Measurements from ENCODE around the gene AKNA.

Gene AKNA

DNA sequence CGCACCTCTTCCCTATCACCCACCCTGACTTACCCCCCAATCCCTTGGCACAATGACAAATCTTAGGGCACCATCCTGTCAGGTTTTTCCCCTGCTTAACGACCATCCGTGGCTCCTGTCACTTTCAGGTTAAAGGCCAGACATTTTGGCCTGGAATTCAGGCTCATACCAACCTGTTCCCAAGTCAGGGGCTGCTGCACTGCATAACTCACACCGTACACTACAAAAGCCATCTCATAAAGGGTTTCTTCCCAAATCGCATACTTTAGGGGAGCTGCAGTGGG, 7.5 kb upstream of the AKNA start:
- no peak for DNase-seq (ENCODE audit: low spot score)

- no peak for DNase-seq (ENCODE audit: low spot score)
These were observed 6.9 kb upstream of the AKNA start for GRCh38 chr9:114394523-114395333.

- DNase-seq (ENCODE audit: low spot score), result no peak
These were observed 4.9 kb upstream of the AKNA start for GRCh38 chr9:114392749-114393112.

GRCh38 chr9:114390952-114391351, 3.2 kb upstream of the AKNA start:
- no peak for DNase-seq (ENCODE audit: low spot score)

- no peak for DNase-seq (ENCODE audit: low spot score)
These were observed 2.0 kb upstream of the AKNA start for GRCh38 chr9:114389612-114390368.

GRCh38 chr9:114388764-114389375, 1.1 kb upstream of the AKNA start:
- DNase-seq (ENCODE audit: low spot score), result no peak

DNA sequence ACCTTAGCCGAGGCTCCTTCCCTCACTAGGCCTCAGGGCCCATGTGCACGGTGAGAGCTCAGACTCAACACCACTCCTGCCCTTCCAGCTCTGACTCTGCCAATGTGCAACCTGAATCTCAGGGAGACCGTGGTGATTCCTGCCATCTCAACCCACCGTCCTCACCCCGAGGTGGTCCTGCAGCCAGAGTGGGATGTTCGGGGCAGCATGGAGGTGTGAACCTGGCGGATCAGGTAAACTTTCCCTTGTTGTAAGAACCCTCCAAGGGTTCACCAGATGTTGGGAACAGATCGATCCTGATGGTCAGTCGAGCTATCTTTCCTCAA, 538 bp upstream of the AKNA start:
- DNase-seq (ENCODE audit: low spot score), result no peak

DNA sequence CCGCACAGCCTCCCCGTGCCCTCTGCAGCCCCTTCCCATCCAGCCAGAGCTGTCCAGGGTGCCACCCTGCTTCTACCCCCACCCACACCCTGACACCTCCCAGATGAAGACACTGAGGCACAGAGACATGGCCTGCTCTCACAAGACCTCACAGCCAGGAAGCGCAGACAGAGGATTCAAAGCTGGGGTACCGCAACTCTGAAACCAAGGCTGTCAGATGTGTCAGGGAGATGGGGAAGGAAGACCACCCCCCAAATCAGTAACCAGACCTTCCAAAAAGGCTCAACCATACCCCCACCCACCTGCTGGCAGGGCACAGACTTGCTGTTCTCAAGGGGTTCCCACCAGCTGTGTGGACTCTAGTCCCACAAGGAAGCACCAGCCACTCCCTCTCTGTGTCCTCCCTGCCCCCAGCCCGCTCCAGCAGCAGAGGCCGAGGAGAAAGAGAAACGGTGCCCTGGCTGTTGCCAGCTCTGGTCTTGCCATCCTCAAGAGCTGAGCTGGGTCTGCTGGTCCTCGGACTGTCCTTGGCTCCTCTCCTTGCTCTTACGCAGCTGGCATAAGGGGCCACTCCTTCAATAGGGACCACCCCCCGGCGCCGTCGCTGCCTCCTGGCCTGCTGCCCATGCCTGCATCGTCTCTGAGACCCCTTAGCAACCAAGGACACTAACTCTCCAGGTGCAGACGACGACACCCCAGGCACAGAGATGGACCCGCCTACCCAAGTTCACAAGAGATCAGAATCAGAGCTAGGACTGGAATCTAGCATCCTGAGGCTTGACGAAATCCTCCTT, 699 bp downstream of the AKNA start:
- DNase-seq (ENCODE audit: low spot score), result no peak

DNA sequence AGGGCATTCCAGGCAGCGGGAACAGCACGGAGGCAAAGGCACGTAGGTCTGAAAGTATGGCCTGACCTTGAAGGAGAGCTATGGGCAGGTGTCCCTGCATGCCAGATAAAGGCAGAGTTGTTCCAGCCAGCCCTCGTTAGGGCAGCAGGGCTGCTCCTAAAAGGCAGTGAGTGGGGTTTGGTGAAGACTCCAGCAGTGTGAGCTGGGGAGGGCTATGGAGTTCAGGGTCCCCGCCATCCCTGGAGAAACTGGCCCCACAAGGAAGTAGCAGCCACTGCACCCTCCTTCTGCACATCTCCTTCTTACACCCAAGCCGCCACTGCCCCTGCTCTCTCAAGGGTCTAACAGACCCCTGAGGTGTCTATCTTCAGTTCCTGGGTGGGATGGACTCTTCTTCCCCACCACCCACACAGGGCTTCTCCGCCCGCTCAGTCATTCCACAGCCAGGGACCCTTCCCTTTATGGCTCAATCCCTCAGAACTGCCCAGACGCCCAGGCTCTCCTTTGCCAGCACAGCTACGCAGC, 1.4 kb downstream of the AKNA start:
- DNase-seq (ENCODE audit: low spot score), result no peak

DNA sequence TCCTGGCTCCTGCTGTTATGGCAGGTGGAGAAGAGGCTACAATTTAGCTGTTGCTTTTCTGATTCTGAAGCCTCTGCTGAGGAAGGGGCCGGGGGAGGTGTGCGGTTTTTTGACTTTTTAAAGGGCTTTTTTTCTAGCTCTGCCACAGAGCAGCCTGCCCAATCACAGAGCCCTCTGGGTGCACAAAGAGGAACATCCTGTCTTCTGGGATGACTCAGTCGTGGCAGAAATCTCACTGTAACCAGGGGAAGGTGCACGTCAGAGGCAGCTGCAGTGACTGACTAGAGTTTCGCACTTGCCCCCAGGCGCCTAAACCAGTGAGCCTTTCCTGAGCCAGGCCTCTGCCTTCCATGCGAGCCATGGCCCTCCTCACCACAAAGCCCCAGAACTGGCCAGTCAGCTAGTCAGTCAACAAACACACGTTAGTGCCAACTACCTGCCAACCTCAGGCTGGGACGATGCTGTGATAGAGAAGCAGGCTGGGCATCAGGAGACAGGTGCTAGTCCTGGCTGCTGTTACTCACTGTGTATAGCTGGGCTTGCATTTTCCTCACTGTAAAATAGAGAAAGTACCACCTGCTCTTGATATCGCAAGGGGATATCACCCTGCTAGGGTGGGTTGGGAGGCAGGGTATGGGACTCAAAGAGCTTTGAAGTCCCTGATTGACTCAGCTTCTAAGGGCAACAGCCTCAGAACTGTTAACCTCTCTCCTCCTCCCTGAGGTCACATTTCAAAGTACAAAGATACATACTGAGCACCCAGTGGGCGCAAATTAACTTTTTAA, 2.2 kb downstream of the AKNA start:
- DNase-seq (ENCODE audit: low spot score), result peak; percentile 76

DNA sequence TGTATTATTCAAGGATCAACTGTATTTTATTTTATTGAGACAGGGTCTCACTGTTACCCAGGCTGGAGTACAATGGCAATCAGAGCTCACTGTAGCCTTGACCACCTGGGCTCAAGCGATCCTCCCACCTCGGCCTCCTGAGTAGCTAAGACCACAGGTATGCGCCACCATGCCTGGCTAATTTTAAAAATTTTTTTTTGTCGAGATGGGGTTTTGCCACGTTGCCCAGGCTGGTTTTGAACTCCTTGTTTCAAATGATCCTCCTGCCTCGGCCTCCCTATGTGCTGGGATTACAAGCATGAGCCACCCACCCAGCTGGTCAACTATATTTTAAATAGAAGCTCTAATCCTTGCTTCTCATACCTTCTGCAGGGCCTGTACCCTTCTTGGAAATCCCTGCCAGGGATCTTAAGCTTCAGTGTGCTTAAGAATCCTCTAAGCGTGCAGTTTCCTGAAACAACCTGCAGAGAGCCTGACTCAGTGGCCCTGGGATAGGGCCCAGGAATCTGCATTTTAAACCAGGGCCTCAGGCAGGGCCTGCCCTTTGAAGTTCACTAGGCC, 2.9 kb downstream of the AKNA start:
- DNase-seq (ENCODE audit: low spot score), result no peak

DNA sequence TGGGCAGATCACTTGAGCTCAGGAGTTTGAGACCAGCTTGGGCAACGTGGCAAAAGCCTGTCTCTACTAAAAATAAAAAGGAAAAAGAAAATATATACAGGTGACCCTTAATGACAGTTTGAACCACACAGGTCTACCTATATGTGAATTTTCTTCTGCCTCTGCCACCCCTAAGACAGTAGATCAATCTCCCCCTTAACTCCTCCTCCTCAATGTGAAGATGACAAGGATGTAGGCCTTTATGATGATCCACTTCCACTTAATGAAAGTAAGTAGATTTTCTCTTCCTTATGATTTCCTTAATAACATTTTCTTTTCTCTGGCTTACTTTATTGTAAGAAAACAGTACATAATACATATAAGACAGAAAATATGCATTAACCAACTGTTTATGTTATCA, 3.4 kb downstream of the AKNA start:
- no peak for DNase-seq (ENCODE audit: low spot score)

DNA sequence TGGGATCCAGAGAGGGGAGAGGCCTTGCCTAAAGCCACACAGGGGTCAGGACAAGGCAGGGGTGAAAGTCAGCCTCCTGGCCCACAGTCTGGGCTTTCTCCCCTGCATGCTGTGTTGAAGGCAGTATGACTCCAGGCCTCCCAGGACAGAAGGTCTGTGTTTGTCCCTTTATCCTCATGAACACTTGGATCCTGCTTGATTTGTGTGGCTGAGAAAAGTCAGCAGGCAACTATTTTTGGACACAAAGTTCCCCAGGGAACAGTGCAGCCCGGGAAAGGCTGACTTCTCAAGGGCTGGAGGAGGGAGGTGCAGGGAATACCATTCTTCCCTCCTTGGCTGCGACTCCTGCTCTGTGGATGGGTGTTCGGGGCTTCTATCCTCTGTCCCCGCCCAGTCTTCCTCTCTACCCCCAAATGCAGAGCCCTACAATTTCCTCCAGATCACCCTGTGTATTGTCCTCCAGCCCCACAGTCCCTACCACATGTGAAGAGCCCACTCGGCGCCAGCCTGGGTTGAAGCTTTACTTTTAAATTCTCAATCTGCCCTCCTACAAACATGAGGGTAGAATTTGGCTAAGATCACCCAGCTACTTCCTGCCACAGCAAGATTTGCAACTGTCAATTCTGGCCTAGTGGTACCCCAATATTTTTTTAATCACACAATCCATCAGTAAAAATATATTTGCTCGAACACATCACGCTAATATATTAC, 4.1 kb downstream of the AKNA start:
- DNase-seq (ENCODE audit: low spot score), result no peak

DNA sequence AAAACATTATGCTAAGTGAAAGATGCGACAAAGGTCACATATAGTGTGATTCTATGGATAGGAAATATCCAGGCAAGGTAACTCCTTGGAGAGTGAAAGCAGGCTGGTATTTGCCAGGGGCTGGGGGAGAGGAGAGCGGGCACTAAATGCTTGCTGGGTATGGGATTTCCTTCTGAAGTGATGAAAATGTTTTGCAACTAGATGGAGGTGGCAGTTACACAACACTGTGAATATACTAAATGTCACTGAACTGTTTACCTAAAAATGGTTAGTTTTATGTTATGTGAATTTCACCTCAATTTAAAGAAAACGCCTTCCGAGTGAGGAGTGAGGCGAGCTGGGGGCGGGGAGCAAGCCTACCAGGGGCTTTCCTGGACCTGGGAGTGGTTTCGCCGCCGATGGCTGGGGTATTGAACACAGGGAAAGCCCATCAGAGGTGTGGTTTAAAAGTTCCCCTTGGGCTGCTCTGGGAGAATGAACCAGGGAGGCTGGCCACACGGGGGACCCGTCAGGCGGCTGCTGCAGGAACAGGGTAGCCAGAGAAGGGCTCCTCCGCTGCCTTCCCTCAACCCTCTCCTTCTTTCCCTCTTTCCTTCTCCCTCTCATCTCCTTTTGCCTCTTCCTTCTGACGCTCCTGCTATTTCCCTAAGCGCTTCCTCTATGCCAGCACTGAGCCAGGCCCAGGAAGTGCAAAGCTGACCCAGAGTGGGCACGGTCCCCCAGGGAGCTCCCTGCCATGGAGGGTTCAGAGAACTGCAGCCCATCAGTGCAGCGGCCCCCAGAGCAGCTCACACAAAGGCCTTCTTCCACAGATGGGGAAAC, 4.9 kb downstream of the AKNA start:
- no peak for DNase-seq (ENCODE audit: low spot score)

DNA sequence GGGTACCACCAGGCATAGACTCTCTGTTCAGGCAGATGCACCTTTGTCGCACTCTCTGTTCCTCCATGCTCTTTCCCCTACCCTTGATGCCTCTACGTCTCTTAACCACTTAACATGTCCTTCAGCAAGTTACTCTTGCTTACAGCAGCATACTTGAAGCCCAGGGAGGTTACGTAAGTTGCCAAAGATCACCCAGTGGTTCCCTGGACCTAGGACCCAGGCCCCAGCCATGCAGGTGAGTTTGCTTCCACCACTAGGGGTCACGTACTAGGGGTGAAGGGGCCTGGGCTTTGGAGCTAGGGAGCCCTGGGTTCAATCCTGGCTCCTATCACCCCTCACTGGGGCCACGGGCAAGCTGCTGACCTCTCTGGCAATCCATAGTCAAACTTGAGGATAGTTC, 8.9 kb downstream of the AKNA start:
- no peak for DNase-seq (ENCODE audit: low spot score)

DNA sequence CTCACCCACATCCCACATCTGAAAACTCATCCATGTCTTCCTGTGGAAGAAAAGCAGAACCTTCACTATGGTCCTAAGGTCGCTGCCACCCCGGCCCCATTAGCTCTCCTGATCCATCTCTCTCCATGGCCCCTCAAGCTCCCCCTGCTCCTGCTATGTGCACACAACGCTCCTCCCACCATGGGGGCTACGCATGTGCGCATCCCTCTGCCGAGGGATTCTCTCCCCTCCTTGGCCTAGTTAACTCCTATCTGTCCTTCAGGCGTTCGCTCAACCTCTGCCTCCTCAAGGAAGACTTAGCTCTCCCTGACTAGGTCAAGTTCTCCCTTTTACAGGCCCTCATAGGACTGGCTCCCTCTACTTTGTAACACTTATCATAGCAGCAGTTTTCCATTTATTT, 9.8 kb downstream of the AKNA start:
- no peak for DNase-seq (ENCODE audit: low spot score)

GRCh38 chr9:114376586-114377445, 11.0 kb downstream of the AKNA start:
- no peak for DNase-seq (ENCODE audit: low spot score)

DNA sequence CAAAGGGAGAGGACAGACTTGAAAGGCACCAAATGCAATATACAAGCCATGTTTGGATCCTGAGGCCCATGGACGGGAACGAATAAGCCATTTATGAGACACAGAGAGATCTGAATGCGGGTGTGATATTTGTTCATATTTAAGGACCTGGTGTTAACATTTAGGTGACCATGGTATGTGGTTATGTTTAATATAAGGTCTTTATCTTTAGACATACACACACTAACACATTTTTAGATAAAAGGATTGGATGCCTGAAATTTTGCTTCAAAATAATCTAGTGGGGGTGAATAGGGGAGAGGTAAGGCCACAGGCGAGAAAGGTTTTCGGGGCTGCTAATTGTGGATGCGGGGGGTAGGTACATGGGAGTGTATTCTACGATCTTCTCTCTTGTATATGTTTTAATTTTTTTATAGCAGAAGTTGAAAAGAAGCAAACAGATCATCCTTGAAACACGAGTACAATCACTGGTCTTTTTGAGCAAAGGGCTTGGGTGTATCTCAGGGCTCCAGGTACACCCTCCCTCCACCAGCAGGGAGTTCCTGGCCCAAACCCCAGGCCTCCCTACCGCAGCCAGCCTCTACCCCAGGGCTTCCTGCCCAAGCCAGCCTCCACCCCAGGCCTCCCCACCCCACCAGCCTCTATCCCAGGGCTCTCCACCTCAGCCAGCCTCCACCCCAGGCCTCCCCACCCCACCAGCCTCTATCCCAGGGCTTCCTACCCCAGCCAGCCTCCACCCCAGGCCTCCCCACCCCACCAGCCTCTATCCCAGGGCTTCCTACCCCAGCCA, 12.2 kb downstream of the AKNA start:
- no peak for DNase-seq (ENCODE audit: low spot score)

Data from AG08396 (cell line).